MM.1S (cell line): ENCODE data around the gene FARS2.

Experiments
- DNase-seq: peaks from one replicate; pipeline ENCODE4 v3.0.0-alpha.2; 2015
- H2AFZ ChIP-seq: fragments of 300-600 bp; sonication (generic); 2 replicates; pipeline ENCODE4 v1.6.0; 2016; ENCODE audit warnings: antibody characterized with exemption, low read length
- H3F3A ChIP-seq: fragments of 300-600 bp; sonication (generic); 2 replicates; pipeline ENCODE4 v1.6.1; 2016; ENCODE audit warnings: mild to moderate bottlenecking, antibody characterized with exemption, low read length, moderate library complexity, mixed read lengths; ENCODE audit not compliant: insufficient read depth
- H3K27ac ChIP-seq: fragments of 300-600 bp; sonication (generic); 2 replicates; pipeline ENCODE4 v1.5.1; 2016; ENCODE audit warnings: mild to moderate bottlenecking, low read length
- H3K27me3 ChIP-seq: fragments of 300-600 bp; sonication (generic); replicated peaks from 2 replicates; pipeline ENCODE4 v1.6.0; 2016; ENCODE audit warnings: low read length; ENCODE audit not compliant: insufficient read depth
- H3K36me3 ChIP-seq: fragments of 300-600 bp; sonication (generic); replicated peaks from 2 replicates; pipeline ENCODE4 v1.6.1; 2016; ENCODE audit warnings: mild to moderate bottlenecking, low read length, mixed read lengths; ENCODE audit not compliant: insufficient read depth
- H3K4me1 ChIP-seq: fragments of 300-600 bp; sonication (generic); 2 replicates; pipeline ENCODE4 v1.6.1; 2016; ENCODE audit warnings: low read length, mixed read lengths
- H3K4me2 ChIP-seq: fragments of 300-600 bp; sonication (generic); 2 replicates; pipeline ENCODE4 v1.6.0; 2016; ENCODE audit warnings: low read depth, low read length
- H3K4me3 ChIP-seq: fragments of 300-600 bp; sonication (generic); 2 replicates; pipeline ENCODE4 v1.5.1; 2016; ENCODE audit warnings: low read length, mixed read lengths
- H3K79me2 ChIP-seq: fragments of 300-600 bp; sonication (generic); 2 replicates; pipeline ENCODE4 v1.6.1; 2016; ENCODE audit warnings: mixed run types, low read length, mixed read lengths
- H3K9ac ChIP-seq: fragments of 300-600 bp; sonication (generic); 2 replicates; pipeline ENCODE4 v1.6.1; 2016; ENCODE audit warnings: low read length, mixed read lengths
- H3K9me2 ChIP-seq: fragments of 300-600 bp; sonication (generic); replicated peaks from 2 replicates; pipeline ENCODE4 v1.6.1; 2016; ENCODE audit warnings: mild to moderate bottlenecking, low read length, mixed read lengths; ENCODE audit not compliant: insufficient read depth
- H3K9me3 ChIP-seq: fragments of 300-600 bp; sonication (generic); replicated peaks from 2 replicates; pipeline ENCODE4 v1.6.1; 2016; ENCODE audit warnings: mild to moderate bottlenecking, low read length, mixed read lengths; ENCODE audit not compliant: insufficient read depth
- H4K20me1 ChIP-seq: fragments of 300-600 bp; sonication (generic); 2 replicates; pipeline ENCODE4 v1.6.1; 2016; ENCODE audit warnings: mild to moderate bottlenecking, low read length, moderate library complexity, mixed read lengths; ENCODE audit not compliant: insufficient read depth
- CTCF ChIP-seq: fragments of 300-600 bp; sonication (generic); IDR thresholded peaks from 2 replicates; pipeline ENCODE4 v1.5.1; 2016; ENCODE audit warnings: antibody characterized with exemption, low read length, mixed read lengths
- EZH2 ChIP-seq: fragments of 300-600 bp; sonication (generic); optimal IDR thresholded peaks from 2 replicates; pipeline ENCODE3; 2017; ENCODE audit warnings: low read depth, mild to moderate bottlenecking, antibody characterized with exemption, low read length, mixed read lengths
- EZH2phosphoT487 ChIP-seq: fragments of 300-600 bp; sonication (generic); IDR thresholded peaks from 2 replicates; pipeline ENCODE4 v1.6.1; 2018; ENCODE audit warnings: antibody characterized with exemption, low read length

Gene FARS2

GRCh38 chr6:5302220-5302946, 41.1 kb downstream of the FARS2 start:
- H3K4me3 ChIP-seq = peak overlapping the region; percentile 1; the same call in 1 of the 2 replicates
- H3K9me2 ChIP-seq = no peaks in the 10 kb centered on the region
- DNase-seq = no peak
- H3K9me3 ChIP-seq = no peaks in the 10 kb centered on the region
- peaks cover 5% of the 10 kb centered on the region for H3K79me2 ChIP-seq
- no peak overlapping the region; the same call in 1 of the 2 replicates for H2AFZ ChIP-seq
- H3K27me3 ChIP-seq = no peaks in the 10 kb centered on the region
- H3K4me1 ChIP-seq = peaks cover 11% of the 10 kb centered on the region; the same call in 1 of the 2 replicates
- no peaks in the 10 kb centered on the region for H3K36me3 ChIP-seq
- no peaks in the 10 kb centered on the region for H4K20me1 ChIP-seq
- H3F3A ChIP-seq = peaks cover 6% of the 10 kb centered on the region; the same call in 1 of the 2 replicates
- peak overlapping the region; percentile 43 for H3K4me2 ChIP-seq
- no peak overlapping the region for H3K9ac ChIP-seq
- H3K27ac ChIP-seq = no peak overlapping the region
- TF ChIP-seq EZH2 = no peak
- TF ChIP-seq CTCF = no peak
- no peak for TF ChIP-seq EZH2phosphoT487

- H3K27me3 ChIP-seq = no peaks in the 10 kb centered on the region
- no peaks in the 10 kb centered on the region for H3K9me2 ChIP-seq
- no peak for TF ChIP-seq EZH2
- TF ChIP-seq CTCF = peak; percentile 81
- H3K9me3 ChIP-seq = no peaks in the 10 kb centered on the region
- peaks cover 6% of the 10 kb centered on the region; the same call in 1 of the 2 replicates for H3F3A ChIP-seq
- no peaks in the 10 kb centered on the region for H3K36me3 ChIP-seq
- H2AFZ ChIP-seq = peak overlapping the region; percentile 29; the same call in 1 of the 2 replicates
- H3K79me2 ChIP-seq = peaks cover 5% of the 10 kb centered on the region
- DNase-seq = peak; percentile 80
- peak overlapping the region; percentile 1; the same call in 1 of the 2 replicates for H3K4me3 ChIP-seq
- no peaks in the 10 kb centered on the region for H4K20me1 ChIP-seq
- H3K4me2 ChIP-seq = peak overlapping the region; percentile 43
- peaks cover 11% of the 10 kb centered on the region; the same call in 1 of the 2 replicates for H3K4me1 ChIP-seq
- no peak overlapping the region for H3K9ac ChIP-seq
- H3K27ac ChIP-seq = no peak overlapping the region
Observed at GRCh38 chr6:5302995-5303622, 41.8 kb downstream of the FARS2 start.

GRCh38 chr6:5303682-5304081, 42.4 kb downstream of the FARS2 start:
- Histone ChIP-seq H3K27me3 (no peaks in the 10 kb centered on the region), H3K9me2 (no peaks in the 10 kb centered on the region), H3K4me3 (no peak overlapping the region), H3K9me3 (no peaks in the 10 kb centered on the region), H3K27ac (no peak overlapping the region), H3F3A (peaks cover 6% of the 10 kb centered on the region; the same call in 1 of the 2 replicates), H3K9ac (no peak overlapping the region), H3K36me3 (no peaks in the 10 kb centered on the region), H2AFZ (no peak overlapping the region), H3K4me2 (peak overlapping the region; percentile 43; the same call in 1 of the 2 replicates), H3K4me1 (peaks cover 11% of the 10 kb centered on the region; the same call in 1 of the 2 replicates), H3K79me2 (peaks cover 5% of the 10 kb centered on the region), H4K20me1 (no peaks in the 10 kb centered on the region)
- TF ChIP-seq EZH2 (no peak), CTCF (no peak), EZH2phosphoT487 (no peak)
- DNase-seq = no peak
